GM12878 (cell line): Measurements from ENCODE around the gene SF3B5. TPM values are rescaled to one million over a fixed set of nuclear protein-coding genes. Genes with fewer than 3 reads are reported as not detected.
A peak's percentile ranks its signal among the peaks of the same experiment; 100 is the strongest.

Experiments
- ATAC-seq: fragments of 200-7000 bp; cut with Tn5 transposase; 3 replicates; pipeline ENCODE4 v1.9.1; 2020; ENCODE audit warnings: mild to moderate bottlenecking, moderate library complexity
- BruUV-seq: library from RNA; stranded (reverse); fragments of 400-500 nt; replicated peaks from 2 replicates; lab custom pipeline; 2021; lab: Mats Ljungman, UMichigan
- CTCF ChIA-PET: fragments of 300-600 bp; sonication (Branson Sonifier 250); formaldehyde crosslinking; extraction: SDS; loops from one replicate; lab custom pipeline; 2021; ENCODE audit warnings: inconsistent platforms; lab: Yijun Ruan, JAX
- POLR2A ChIA-PET: fragments of 350-600 bp; formaldehyde crosslinking; extraction: SDS; loops from one replicate; lab custom pipeline; 2021; ENCODE audit warnings: inconsistent platforms; lab: Charles Lee
- RAD21 ChIA-PET: fragments of 300-600 bp; sonication (Branson Sonifier 250); formaldehyde crosslinking; loops from one replicate; lab custom pipeline; 2023; ENCODE audit warnings: antibody characterized with exemption; ENCODE audit not compliant: unreplicated experiment; lab: Charles Lee
- SMC1A ChIA-PET: fragments of 300-600 bp; sonication (Branson Sonifier 250); formaldehyde crosslinking; loops from one replicate; lab custom pipeline; 2023; ENCODE audit not compliant: unreplicated experiment, uncharacterized antibody; lab: Charles Lee
- DNase-seq: peaks from one replicate; pipeline ENCODE4 v3.0.0-alpha.2; 2011; ENCODE audit warnings: low read depth, low spot score
- FAIRE-seq: peaks from 3 replicates; lab custom pipeline; 2011; peaks lifted over from hg19 to GRCh38; lab: Jason Lieb, UNC
- H2AFZ ChIP-seq: 2 replicates; pipeline ENCODE4 v1.6.0; 2011; ENCODE audit warnings: low read depth, low read length, control low read depth; ENCODE audit not compliant: control insufficient read depth
- H3K27ac ChIP-seq: 2 replicates; pipeline ENCODE4 v1.5.1; 2011; ENCODE audit warnings: control low read depth; ENCODE audit not compliant: control insufficient read depth, insufficient read depth
- H3K27me3 ChIP-seq, 2 experiments: replicated peaks in 1 of 2; 2 replicates each; pipeline versions ENCODE4 v1.6.0 to v1.6.1; 2011; ENCODE audit warnings: low read length in 1 of 2; ENCODE audit not compliant: control insufficient read depth in 2 of 2, insufficient read depth in 2 of 2
- H3K36me3 ChIP-seq, 2 experiments: 2 replicates each; pipeline ENCODE4 v1.5.1; 2011; ENCODE audit warnings: low read length in 1 of 2; ENCODE audit not compliant: control insufficient read depth in 2 of 2, insufficient read depth in 2 of 2
- H3K4me1 ChIP-seq: 2 replicates; pipeline ENCODE4 v1.6.1; 2011; ENCODE audit warnings: mild to moderate bottlenecking, low read length, moderate library complexity, mixed read lengths; ENCODE audit not compliant: control insufficient read depth, insufficient read depth
- H3K4me2 ChIP-seq: 2 replicates; pipeline ENCODE4 v1.6.0; 2011; ENCODE audit warnings: control low read depth; ENCODE audit not compliant: control insufficient read depth, insufficient read depth
- H3K4me3 ChIP-seq: fragments of 200-600 bp; sonication (generic); 2 replicates; pipeline ENCODE4 v1.5.1; 2016
- H3K79me2 ChIP-seq: 2 replicates; pipeline ENCODE4 v1.6.0; 2011; ENCODE audit warnings: low read length; ENCODE audit not compliant: control insufficient read depth, insufficient read depth
- H3K9ac ChIP-seq: 2 replicates; pipeline ENCODE4 v1.8.0; 2011; ENCODE audit warnings: low read length, control low read depth, mixed read lengths; ENCODE audit not compliant: control insufficient read depth, insufficient read depth
- H3K9me3 ChIP-seq: replicated peaks from 3 replicates; pipeline ENCODE4 v1.5.1; 2011; ENCODE audit warnings: mild to moderate bottlenecking, low read length; ENCODE audit not compliant: control insufficient read depth, insufficient read depth
- H4K20me1 ChIP-seq: 2 replicates; pipeline ENCODE4 v1.6.0; 2011; ENCODE audit not compliant: control insufficient read depth, insufficient read depth
- ATF2 ChIP-seq: IDR thresholded peaks from 2 replicates; pipeline ENCODE4 v1.6.1; 2012; ENCODE audit warnings: low read length, inconsistent platforms
- BACH1 ChIP-seq: fragments of 450-650 bp; IDR thresholded peaks from 2 replicates; pipeline ENCODE4 v1.6.1; 2017; ENCODE audit warnings: mild to moderate bottlenecking, borderline replicate concordance
- CBX5 ChIP-seq: sonication (generic); IDR thresholded peaks from 2 replicates; pipeline ENCODE4 v1.6.1; 2016; ENCODE audit warnings: low read depth, moderate library complexity, mild to moderate bottlenecking, inconsistent platforms
- CEBPB ChIP-seq, 2 experiments: fragments of 150-350 bp in 1 of 2; IDR thresholded peaks; 2 replicates each; pipeline ENCODE4 v1.6.1; 2012 to 2014; ENCODE audit warnings: low read depth in 2 of 2, low read length in 2 of 2, borderline replicate concordance in 1 of 2, inconsistent platforms in 1 of 2
- CHD2 ChIP-seq: IDR thresholded peaks from 2 replicates; pipeline ENCODE4 v1.6.1; 2011; ENCODE audit warnings: low read depth, low read length, improper control_type of control experiment, borderline replicate concordance
- CREM ChIP-seq: IDR thresholded peaks from 2 replicates; pipeline ENCODE4 v1.6.1; 2014; ENCODE audit warnings: antibody characterized with exemption, low read depth
- EZH2 ChIP-seq: IDR thresholded peaks from 2 replicates; pipeline ENCODE4 v1.6.1; 2012; ENCODE audit warnings: low read depth, mild to moderate bottlenecking, control low read depth, inconsistent platforms, low read length, borderline replicate concordance; ENCODE audit not compliant: control insufficient read depth
- FOXM1 ChIP-seq: IDR thresholded peaks from 2 replicates; pipeline ENCODE4 v1.6.1; 2012; ENCODE audit warnings: low read depth, mild to moderate bottlenecking, inconsistent platforms, low read length, moderate library complexity
- JUNB ChIP-seq: IDR thresholded peaks from 2 replicates; pipeline ENCODE4 v1.6.1; 2016; ENCODE audit warnings: antibody characterized with exemption, mild to moderate bottlenecking
- MEF2A ChIP-seq: IDR thresholded peaks from 2 replicates; pipeline ENCODE4 v1.6.1; 2011; ENCODE audit warnings: low read depth, mild to moderate bottlenecking, low read length, moderate library complexity; ENCODE audit not compliant: insufficient read depth
- MTA2 ChIP-seq: fragments of 450-650 bp; IDR thresholded peaks from 2 replicates; pipeline ENCODE4 v1.6.1; 2016; ENCODE audit warnings: low read depth, mild to moderate bottlenecking, moderate library complexity
- MTA3 ChIP-seq: IDR thresholded peaks from 2 replicates; pipeline ENCODE4 v1.6.1; 2012; ENCODE audit warnings: low read length, inconsistent platforms, borderline replicate concordance
- NFIC ChIP-seq: IDR thresholded peaks from 2 replicates; pipeline ENCODE4 v1.6.1; 2012; ENCODE audit warnings: low read depth, mild to moderate bottlenecking, inconsistent platforms, low read length, moderate library complexity
- RUNX3 ChIP-seq: IDR thresholded peaks from 2 replicates; pipeline ENCODE4 v1.6.1; 2012; ENCODE audit warnings: low read length, inconsistent platforms
- WRNIP1 ChIP-seq: IDR thresholded peaks from 2 replicates; pipeline ENCODE4 v1.6.1; 2011; ENCODE audit warnings: low read depth, low read length, improper control_type of control experiment, borderline replicate concordance
- YY1 ChIP-seq: IDR thresholded peaks from 2 replicates; pipeline ENCODE4 v1.6.1; 2011; ENCODE audit warnings: low read depth, mild to moderate bottlenecking, low read length
- WGBS: methylation state at CpG from one replicate; pipeline ENCODE4 v1.1.6; 2016; ENCODE audit warnings: low lambda C conversion rate; ENCODE audit not compliant: insufficient replicate concordance, insufficient coverage; ENCODE audit errors: missing lambda C conversion rate; 5-methylcytosine and 5-hydroxymethylcytosine counted together
- in situ Hi-C: fragments of 300-500 bp; cut with MboI; formaldehyde crosslinking; loops from 9 replicates; pipeline ENCODE4 v1.14.3; 2018; ENCODE audit warnings: mixed read lengths
- intact Hi-C: fragments of 100-400 bp; cut with micrococcal nuclease; formaldehyde crosslinking; loops from one replicate; pipeline ENCODE4 v1.14.2; 2022; ENCODE audit not compliant: unreplicated experiment
- polyA plus RNA-seq, 11 experiments: library from polyadenylated mRNA; depleted of rRNA in 4 of 11; unstranded in 6 of 11; stranded (reverse) in 5 of 11; fragments of >200 nt; fragmentation: Nextera tagmentation in 4 of 11; fragmentation: Illumina TruSeq in 1 of 11; extraction: Ambion mirVana in 4 of 11; extraction: Trizol in 1 of 11; gene quantifications; 1 replicate in 1 of 11; 2 replicates in 10 of 11; pipeline versions ENCODE4 v1.2.1 to v1.2.3, GENCODE V29; 2011 to 2016; ENCODE audit warnings: inconsistent platforms in 2 of 11, missing spikeins in 2 of 11, low read depth in 1 of 11
- total RNA-seq, 4 experiments: library from RNA; depleted of rRNA in 3 of 4; stranded (reverse); fragments of >200 nt in 3 of 4; fragmentation: Illumina TruSeq in 1 of 4; extraction: Trizol in 1 of 4; gene quantifications; 2 replicates each; pipeline versions ENCODE4 v1.2.1 to v1.2.3, GENCODE V29; 2013 to 2021

SF3B5 gene
- total and polyA plus RNA-seq, 10 of the 15 experiments (the other 5 are each of a cell fraction or from before 2014, with no cell fraction given): 220 to 864 (median 341) TPM

- Histone ChIP-seq H4K20me1 (no peaks in the 10 kb centered on the region), H3K4me2 (peak overlapping the region; percentile 90), H3K4me3 (peak overlapping the region; percentile 37; the same call in 1 of the 2 replicates), H3K36me3 (no peaks in the 10 kb centered on the region), H3K9me3 (no peaks in the 10 kb centered on the region), H3K79me2 (no peaks in the 10 kb centered on the region), H3K4me1 (peaks cover 18% of the 10 kb centered on the region), H2AFZ (peak overlapping the region; percentile 86), H3K27ac (peak overlapping the region; percentile 71), H3K27me3 (no peaks in the 10 kb centered on the region), H3K9ac (no peak overlapping the region)
- no peak for FAIRE-seq
- no TSS peak for BruUV-seq
- in situ Hi-C loops: no loop called here
- intact Hi-C loops: no loop called here
- ChIA-PET SMC1A (interaction anchor here (0.7 to 5.3 kb wide), 8 partner anchors 10 to 163 kb away, joined by 3 to 21 read pairs (median 3); partner anchors contain the start of gene STX11), RAD21 (interaction anchor here (0.9 to 4.3 kb wide), 4 partner anchors 12 to 77 kb away, joined by 3 to 21 read pairs (median 3); no protein-coding TSS in a partner anchor), CTCF (interaction anchor here (1.0 to 1.4 kb wide), 4 partner anchors 10 to 76 kb away, joined by 3 to 6 read pairs (median 5); no protein-coding TSS in a partner anchor), POLR2A (interaction anchor here (0.6 kb wide), 1 partner anchor 164 kb away, joined by 4 read pairs; no protein-coding TSS in a partner anchor)
- TF ChIP-seq CREM: peak; percentile 50; the same call in 1 of the 2 replicates
- TF ChIP-seq YY1: no peak
- peak in 1 of 2 experiments; percentile 63; a peak in 1 of 4 replicates for TF ChIP-seq CEBPB (IDR thresholded peaks at IDR 0.05; ENCODE audit: borderline replicate concordance in 1 of 2, low read depth in 2 of 2, low read length in 2 of 2)
- TF ChIP-seq MEF2A: peak; percentile 86
- peak; percentile 61; the same call in 1 of the 2 replicates for TF ChIP-seq CBX5
- TF ChIP-seq MTA2: 0 out of 2 replicates have a peak, but pooled peaks have one; percentile 22
- no peak for TF ChIP-seq CHD2
- no peak for TF ChIP-seq BACH1
- TF ChIP-seq WRNIP1: no peak
- TF ChIP-seq JUNB: peak; percentile 47; the same call in 1 of the 2 replicates
- TF ChIP-seq MTA3: 0 out of 2 replicates have a peak, but pooled peaks have one; percentile 36
- peak; percentile 36; the same call in 1 of the 2 replicates for TF ChIP-seq RUNX3
- TF ChIP-seq FOXM1: peak; percentile 65; the same call in 1 of the 2 replicates
- TF ChIP-seq NFIC: peak; percentile 60; the same call in 1 of the 2 replicates
- no peak for TF ChIP-seq EZH2
- TF ChIP-seq ATF2: peak; percentile 37; the same call in 1 of the 2 replicates
- 2% methylated on average over 2 of the region's 2 CpGs for WGBS
- no peak for DNase-seq
- peak; percentile 84 for ATAC-seq
These were observed 45.5 kb upstream of the SF3B5 start for GRCh38 chr6:144140867-144141266.
